ENCODE results near the gene CSGALNACT2.
"Not testable (repeated sequence)": the region's sequence is repeated elsewhere in the genome, so short reads cannot be mapped to it uniquely, and the experiment has no call there.

CSGALNACT2 gene

GRCh38 chr10:43141421-43141820, 3.2 kb downstream of the CSGALNACT2 start:
- TF ChIP-seq CTCF (IDR thresholded peaks at IDR 0.05; ENCODE audit: extremely low read depth, insufficient read depth, missing control alignments) = no peak
- in situ Hi-C loops (cut with MboI; ENCODE audit: low pct_unique_long_range_greater_than_20kb, low sequenced_read_pairs, unreplicated experiment) = no loop called here

GRCh38 chr10:43145311-43145710, 7.1 kb downstream of the CSGALNACT2 start:
- no peak for DNase-seq (ENCODE audit: low spot score)
- in situ Hi-C loops (cut with MboI; ENCODE audit: low pct_unique_long_range_greater_than_20kb, low sequenced_read_pairs, unreplicated experiment) = no loop called here
- TF ChIP-seq CTCF (IDR thresholded peaks at IDR 0.05; ENCODE audit: extremely low read depth, insufficient read depth, missing control alignments) = no peak

More at GRCh38 chr10:43141421-43141820, 3.2 kb downstream of the CSGALNACT2 start:
- DNase-seq (ENCODE audit: low spot score) = no peak

- DNase-seq (ENCODE audit: low spot score); in situ Hi-C loops (cut with MboI; ENCODE audit: low pct_unique_long_range_greater_than_20kb, low sequenced_read_pairs, unreplicated experiment): not testable (repeated sequence)
These were observed 7.7 kb downstream of the CSGALNACT2 start for GRCh38 chr10:43145936-43146335.

- no peak for TF ChIP-seq CTCF (IDR thresholded peaks at IDR 0.05; ENCODE audit: extremely low read depth, insufficient read depth, missing control alignments)
- DNase-seq (ENCODE audit: low spot score) = no peak
- in situ Hi-C loops (cut with MboI; ENCODE audit: low pct_unique_long_range_greater_than_20kb, low sequenced_read_pairs, unreplicated experiment) = no loop called here
These were observed 13.1 kb downstream of the CSGALNACT2 start for GRCh38 chr10:43151371-43151770.

- in situ Hi-C loops (cut with MboI; ENCODE audit: low pct_unique_long_range_greater_than_20kb, low sequenced_read_pairs, unreplicated experiment) = no loop called here
- no peak for DNase-seq (ENCODE audit: low spot score)
These were observed 15.7 kb downstream of the CSGALNACT2 start for GRCh38 chr10:43153901-43154300.

GRCh38 chr10:43155221-43155620, 17.0 kb downstream of the CSGALNACT2 start:
- DNase-seq (ENCODE audit: low spot score) = no peak
- in situ Hi-C loops (cut with MboI; ENCODE audit: low pct_unique_long_range_greater_than_20kb, low sequenced_read_pairs, unreplicated experiment) = no loop called here

More at GRCh38 chr10:43153901-43154300, 15.7 kb downstream of the CSGALNACT2 start:
- TF ChIP-seq CTCF (IDR thresholded peaks at IDR 0.05; ENCODE audit: extremely low read depth, insufficient read depth, missing control alignments) = no peak

GRCh38 chr10:43155741-43156140, 17.5 kb downstream of the CSGALNACT2 start:
- in situ Hi-C loops (cut with MboI; ENCODE audit: low pct_unique_long_range_greater_than_20kb, low sequenced_read_pairs, unreplicated experiment) = no loop called here
- TF ChIP-seq CTCF (IDR thresholded peaks at IDR 0.05; ENCODE audit: extremely low read depth, insufficient read depth, missing control alignments) = no peak
- no peak for DNase-seq (ENCODE audit: low spot score)

More at GRCh38 chr10:43155221-43155620, 17.0 kb downstream of the CSGALNACT2 start:
- no peak for TF ChIP-seq CTCF (IDR thresholded peaks at IDR 0.05; ENCODE audit: extremely low read depth, insufficient read depth, missing control alignments)
